ENCODE data around the gene ATXN7L3B. TPM values are rescaled to one million over a fixed set of nuclear protein-coding genes. Genes with fewer than 3 reads are reported as not detected.
"Not testable (repeated sequence)": the region's sequence is repeated elsewhere in the genome, so short reads cannot be mapped to it uniquely, and the experiment has no call there.

ATXN7L3B gene
- total RNA-seq, 1 donor from 2014 or later, result 30.6 TPM

GRCh38 chr12:74499192-74499591 lies 38.4 kb upstream of the ATXN7L3B start:
- Histone ChIP-seq H3K9me3 (ENCODE audit: insufficient read depth, low read depth, low read length) (no peaks in the 10 kb centered on the region), H3K27me3 (ENCODE audit: insufficient read depth, low read length) (no peaks in the 10 kb centered on the region), H3K9ac (ENCODE audit: low read length) (no peak overlapping the region), H3K4me3 (ENCODE audit: insufficient read depth, low read depth, low read length) (no peak overlapping the region), H4K20me1 (ENCODE audit: insufficient read depth, low read length) (no peaks in the 10 kb centered on the region), H2AFZ (ENCODE audit: low read depth, low read length) (no peak overlapping the region), H3K36me3 (ENCODE audit: insufficient read depth, low read length) (no peaks in the 10 kb centered on the region), H3K4me2 (ENCODE audit: low read length) (no peak overlapping the region), H3K79me2 (ENCODE audit: insufficient read depth, low read length) (no peaks in the 10 kb centered on the region), H3K27ac (ENCODE audit: low read depth, low read length) (no peak overlapping the region), H3K4me1 (ENCODE audit: insufficient read depth, low read length) (no peaks in the 10 kb centered on the region)
- TF ChIP-seq, protein P1, sequence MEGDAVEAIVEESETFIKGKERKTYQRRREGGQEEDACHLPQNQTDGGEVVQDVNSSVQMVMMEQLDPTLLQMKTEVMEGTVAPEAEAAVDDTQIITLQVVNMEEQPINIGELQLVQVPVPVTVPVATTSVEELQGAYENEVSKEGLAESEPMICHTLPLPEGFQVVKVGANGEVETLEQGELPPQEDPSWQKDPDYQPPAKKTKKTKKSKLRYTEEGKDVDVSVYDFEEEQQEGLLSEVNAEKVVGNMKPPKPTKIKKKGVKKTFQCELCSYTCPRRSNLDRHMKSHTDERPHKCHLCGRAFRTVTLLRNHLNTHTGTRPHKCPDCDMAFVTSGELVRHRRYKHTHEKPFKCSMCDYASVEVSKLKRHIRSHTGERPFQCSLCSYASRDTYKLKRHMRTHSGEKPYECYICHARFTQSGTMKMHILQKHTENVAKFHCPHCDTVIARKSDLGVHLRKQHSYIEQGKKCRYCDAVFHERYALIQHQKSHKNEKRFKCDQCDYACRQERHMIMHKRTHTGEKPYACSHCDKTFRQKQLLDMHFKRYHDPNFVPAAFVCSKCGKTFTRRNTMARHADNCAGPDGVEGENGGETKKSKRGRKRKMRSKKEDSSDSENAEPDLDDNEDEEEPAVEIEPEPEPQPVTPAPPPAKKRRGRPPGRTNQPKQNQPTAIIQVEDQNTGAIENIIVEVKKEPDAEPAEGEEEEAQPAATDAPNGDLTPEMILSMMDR (IDR thresholded peaks at IDR 0.05; ENCODE audit: insufficient read depth, low read depth, low read length), result no peak
- TF ChIP-seq EZH2 (IDR thresholded peaks at IDR 0.05; ENCODE audit: insufficient read depth, low read length), result no peak
- no peak for DNase-seq (ENCODE audit: low read depth)
- Mint-ChIP-seq H3K36me3 (ENCODE audit: low read depth, unreplicated experiment) (no peaks in the 10 kb centered on the region), H3K27me3 (ENCODE audit: low read depth, unreplicated experiment) (no peaks in the 10 kb centered on the region), H3K27ac (ENCODE audit: unreplicated experiment) (no peak overlapping the region), H3K4me1 (ENCODE audit: low read depth, unreplicated experiment) (no peaks in the 10 kb centered on the region), H3K4me3 (ENCODE audit: unreplicated experiment) (no peak overlapping the region), H3K9me3 (ENCODE audit: unreplicated experiment) (no peaks in the 10 kb centered on the region)
- FAIRE-seq, result no peak

GRCh38 chr12:74508873-74509657 lies 28.6 kb upstream of the ATXN7L3B start:
- not testable (repeated sequence) for H3K4me2 ChIP-seq (ENCODE audit: low read length); H2AFZ ChIP-seq (ENCODE audit: low read depth, low read length); H3K27me3 ChIP-seq (ENCODE audit: insufficient read depth, low read length); H3K9me3 ChIP-seq (ENCODE audit: insufficient read depth, low read depth, low read length); H3K36me3 Mint-ChIP-seq (ENCODE audit: low read depth, unreplicated experiment); H3K4me1 Mint-ChIP-seq (ENCODE audit: low read depth, unreplicated experiment); FAIRE-seq; H3K27ac Mint-ChIP-seq (ENCODE audit: unreplicated experiment); H3K27ac ChIP-seq (ENCODE audit: low read depth, low read length); H3K79me2 ChIP-seq (ENCODE audit: insufficient read depth, low read length); H3K4me3 ChIP-seq (ENCODE audit: insufficient read depth, low read depth, low read length); H3K27me3 Mint-ChIP-seq (ENCODE audit: low read depth, unreplicated experiment); H3K4me1 ChIP-seq (ENCODE audit: insufficient read depth, low read length); H4K20me1 ChIP-seq (ENCODE audit: insufficient read depth, low read length); H3K36me3 ChIP-seq (ENCODE audit: insufficient read depth, low read length); DNase-seq (ENCODE audit: low read depth); H3K9me3 Mint-ChIP-seq (ENCODE audit: unreplicated experiment); H3K9ac ChIP-seq (ENCODE audit: low read length)
- H3K4me3 Mint-ChIP-seq (ENCODE audit: unreplicated experiment), result peak overlapping the region; percentile 79

DNA sequence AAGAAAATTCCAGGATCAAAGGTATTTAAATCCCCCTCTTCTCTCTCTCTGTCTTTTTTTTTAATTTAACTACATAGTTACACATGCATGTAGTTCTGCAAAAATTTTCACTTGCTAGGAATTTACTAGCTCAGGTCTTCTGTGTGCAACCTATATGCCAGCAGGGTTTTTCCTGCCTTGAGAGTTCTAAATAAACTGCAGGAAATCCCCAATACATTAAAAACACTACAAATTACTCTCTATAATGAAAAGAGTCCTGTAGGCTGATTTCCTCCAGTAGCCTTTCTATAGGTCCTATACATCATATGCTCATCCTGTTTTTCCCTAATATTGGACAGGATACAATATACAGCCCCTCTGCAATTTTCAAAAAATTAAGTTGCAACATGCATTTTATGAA lies 27.7 kb upstream of the ATXN7L3B start:
- no peak overlapping the region for H2AFZ ChIP-seq (ENCODE audit: low read depth, low read length)
- H3K9ac ChIP-seq (ENCODE audit: low read length), result no peak overlapping the region
- H4K20me1 ChIP-seq (ENCODE audit: insufficient read depth, low read length), result no peaks in the 10 kb centered on the region
- no peaks in the 10 kb centered on the region for H3K36me3 ChIP-seq (ENCODE audit: insufficient read depth, low read length)
- no peak overlapping the region for H3K4me3 ChIP-seq (ENCODE audit: insufficient read depth, low read depth, low read length)
- H3K9me3 Mint-ChIP-seq (ENCODE audit: unreplicated experiment), result peaks cover 3% of the 10 kb centered on the region
- TF ChIP-seq, protein P1 (IDR thresholded peaks at IDR 0.05; ENCODE audit: insufficient read depth, low read depth, low read length), result no peak
- no peak for TF ChIP-seq EZH2 (IDR thresholded peaks at IDR 0.05; ENCODE audit: insufficient read depth, low read length)
- no peaks in the 10 kb centered on the region for H3K4me1 ChIP-seq (ENCODE audit: insufficient read depth, low read length)
- no peak overlapping the region for H3K4me2 ChIP-seq (ENCODE audit: low read length)
- no peak overlapping the region for H3K4me3 Mint-ChIP-seq (ENCODE audit: unreplicated experiment)
- H3K27ac Mint-ChIP-seq (ENCODE audit: unreplicated experiment), result no peak overlapping the region
- H3K27me3 Mint-ChIP-seq (ENCODE audit: low read depth, unreplicated experiment), result no peaks in the 10 kb centered on the region
- H3K9me3 ChIP-seq (ENCODE audit: insufficient read depth, low read depth, low read length), result no peaks in the 10 kb centered on the region
- no peak for DNase-seq (ENCODE audit: low read depth)
- H3K79me2 ChIP-seq (ENCODE audit: insufficient read depth, low read length), result no peaks in the 10 kb centered on the region
- no peaks in the 10 kb centered on the region for H3K4me1 Mint-ChIP-seq (ENCODE audit: low read depth, unreplicated experiment)
- no peaks in the 10 kb centered on the region for H3K36me3 Mint-ChIP-seq (ENCODE audit: low read depth, unreplicated experiment)
- FAIRE-seq, result no peak
- no peaks in the 10 kb centered on the region for H3K27me3 ChIP-seq (ENCODE audit: insufficient read depth, low read length)
- no peak overlapping the region for H3K27ac ChIP-seq (ENCODE audit: low read depth, low read length)

Measured in astrocyte (in vitro differentiated cells and primary cell).